Body of pancreas (tissue), 4 donors: Measurements from ENCODE around the gene TRMT6. TPM values are rescaled to one million over a fixed set of nuclear protein-coding genes. Genes with fewer than 3 reads are reported as not detected.

Source experiments
- ATAC-seq: fragments of 150-250 bp; one replicate; pipeline ENCODE4 v1.9.1; 2016
- DNase-seq, 4 donors: peaks; one replicate each; pipeline ENCODE4 v3.0.0-alpha.2; 2019
- H3K27ac ChIP-seq, 4 donors: fragments of 200-600 bp; sonication (generic); 1 replicate in 3 of 4; 2 replicates in 1 of 4; pipeline versions ENCODE4 v1.5.1 to v1.6.1; 2016 to 2019; ENCODE audit warnings: mild to moderate bottlenecking in 1 of 4, mixed read lengths in 1 of 4, moderate library complexity in 1 of 4
- H3K27me3 ChIP-seq, 2 donors: fragments of 200-600 bp; sonication (generic); one replicate each; pipeline ENCODE4 v1.6.0; 2016; ENCODE audit warnings: mild to moderate bottlenecking in 1 of 2
- H3K36me3 ChIP-seq, 2 donors: fragments of 200-600 bp; sonication (generic); replicated peaks in 1 of 2; 2 replicates each; pipeline ENCODE4 v1.5.1; 2016; ENCODE audit warnings: low read depth in 2 of 2; ENCODE audit not compliant: insufficient read depth in 1 of 2
- H3K4me1 ChIP-seq: fragments of 200-600 bp; sonication (generic); one replicate; pipeline ENCODE4 v1.6.0; 2016
- H3K4me3 ChIP-seq, 2 donors: fragments of 200-600 bp; sonication (generic); 1 replicate in 1 of 2; 2 replicates in 1 of 2; pipeline ENCODE4 v1.5.1; 2016 to 2019
- H3K9me3 ChIP-seq, 3 donors: fragments of 200-600 bp; sonication (generic); 1 replicate in 2 of 3; 2 replicates in 1 of 3; pipeline ENCODE4 v1.5.1; 2016
- CTCF ChIP-seq, 7 experiments: fragments of 450-650 bp in 4 of 7; fragments of 200-600 bp in 3 of 7; sonication (generic) in 3 of 7; IDR thresholded peaks; one replicate each; pipeline ENCODE4 v1.5.1; 2016 to 2019; ENCODE audit warnings: antibody characterized with exemption in 7 of 7
- POLR2A ChIP-seq, 3 donors: fragments of 450-650 bp; IDR thresholded peaks; one replicate each; pipeline ENCODE4 v1.6.1; 2016; ENCODE audit warnings: antibody characterized with exemption in 3 of 3, mild to moderate bottlenecking in 2 of 3
- WGBS, 2 donors: methylation state at CpG; one replicate each; pipeline ENCODE4 v1.1.5; 2017; 5-methylcytosine and 5-hydroxymethylcytosine counted together
- intact Hi-C: fragments of 100-400 bp; cut with DNase I; formaldehyde crosslinking; loops from one replicate; pipeline ENCODE4 v1.15.1; 2023
- total RNA-seq, 2 donors: library from RNA; depleted of rRNA; stranded (reverse); fragments of >200 nt; gene quantifications; one replicate each; pipeline ENCODE4 v1.1.0, GENCODE V29; 2016

TRMT6 gene
- total RNA-seq, 2 donors from 2014 or later, result 5.2 to 8.6 TPM

GRCh38 chr20:5938456-5939029 lies 11.8 kb downstream of the TRMT6 start:
- Histone ChIP-seq H3K27ac (no peak overlapping the region), H3K27me3 (no peaks in the 10 kb centered on the region), H3K4me3 (no peak overlapping the region), H3K9me3 (no peaks in the 10 kb centered on the region), H3K36me3 (peaks cover 21 to 27% of the 10 kb centered on the region in 2 donors), H3K4me1 (no peaks in the 10 kb centered on the region)
- intact Hi-C loops, result loop anchor here (10.0 kb wide), 1 partner anchor 404 kb away; no protein-coding TSS in a partner anchor
- ATAC-seq (no peak), DNase-seq (no peak)
- WGBS, 2 donors, result 51 to 74% methylated on average over 6 of the region's 6 CpGs
- TF ChIP-seq CTCF (IDR thresholded peaks at IDR 0.05) (no peak), POLR2A (IDR thresholded peaks at IDR 0.05) (no peak)

GRCh38 chr20:5936238-5936637 lies 14.1 kb downstream of the TRMT6 start:
- no peaks in the 10 kb centered on the region for H3K9me3 ChIP-seq
- DNase-seq, result no peak
- H3K4me3 ChIP-seq, result no peak overlapping the region
- 55 to 65% methylated on average over 3 of the region's 3 CpGs for WGBS, 2 donors
- H3K4me1 ChIP-seq, result no peaks in the 10 kb centered on the region
- H3K27ac ChIP-seq, result no peak overlapping the region
- no peaks in the 10 kb centered on the region for H3K27me3 ChIP-seq
- TF ChIP-seq POLR2A (IDR thresholded peaks at IDR 0.05) (no peak), CTCF (IDR thresholded peaks at IDR 0.05) (no peak)
- ATAC-seq, result no peak
- intact Hi-C loops, result loop anchor here (10.0 kb wide), 1 partner anchor 401 kb away; no protein-coding TSS in a partner anchor
- H3K36me3 ChIP-seq, result peaks cover 10 to 19% of the 10 kb centered on the region in 2 donors

GRCh38 chr20:5935384-5935783 lies 14.9 kb downstream of the TRMT6 start:
- H3K27me3 ChIP-seq, result no peaks in the 10 kb centered on the region
- intact Hi-C loops, result loop anchor here (10.0 kb wide), 1 partner anchor 401 kb away; no protein-coding TSS in a partner anchor
- no peaks in the 10 kb centered on the region for H3K4me1 ChIP-seq
- H3K9me3 ChIP-seq, result no peaks in the 10 kb centered on the region
- no peak overlapping the region for H3K27ac ChIP-seq
- TF ChIP-seq POLR2A (IDR thresholded peaks at IDR 0.05), result no peak
- TF ChIP-seq CTCF (IDR thresholded peaks at IDR 0.05), result no peak
- DNase-seq (no peak), ATAC-seq (no peak)
- peaks cover 2 to 12% of the 10 kb centered on the region in 2 donors for H3K36me3 ChIP-seq
- H3K4me3 ChIP-seq, result no peak overlapping the region
- WGBS, 2 donors, result 74 to 79% methylated on average over 1 of the region's 1 CpG

GRCh38 chr20:5933802-5934436 lies 16.4 kb downstream of the TRMT6 start:
- TF ChIP-seq POLR2A (IDR thresholded peaks at IDR 0.05) (no peak), CTCF (IDR thresholded peaks at IDR 0.05) (peak in 3 of 7 experiments; percentile 43 to 46 (median 46))
- Histone ChIP-seq H3K27ac (no peak overlapping the region), H3K4me1 (no peaks in the 10 kb centered on the region), H3K36me3 (peaks cover 0 to 4% of the 10 kb centered on the region in 2 donors), H3K4me3 (no peak overlapping the region), H3K27me3 (no peaks in the 10 kb centered on the region), H3K9me3 (no peaks in the 10 kb centered on the region)
- no peak for ATAC-seq
- 55 to 62% methylated on average over 7 of the region's 7 CpGs for WGBS, 2 donors
- peak in 1 of 4 donors; percentile 10 for DNase-seq
- intact Hi-C loops, result loop anchor here (10.0 kb wide), 1 partner anchor 399 kb away; no protein-coding TSS in a partner anchor
